ENCODE results near the gene TBXA2R.

DNA sequence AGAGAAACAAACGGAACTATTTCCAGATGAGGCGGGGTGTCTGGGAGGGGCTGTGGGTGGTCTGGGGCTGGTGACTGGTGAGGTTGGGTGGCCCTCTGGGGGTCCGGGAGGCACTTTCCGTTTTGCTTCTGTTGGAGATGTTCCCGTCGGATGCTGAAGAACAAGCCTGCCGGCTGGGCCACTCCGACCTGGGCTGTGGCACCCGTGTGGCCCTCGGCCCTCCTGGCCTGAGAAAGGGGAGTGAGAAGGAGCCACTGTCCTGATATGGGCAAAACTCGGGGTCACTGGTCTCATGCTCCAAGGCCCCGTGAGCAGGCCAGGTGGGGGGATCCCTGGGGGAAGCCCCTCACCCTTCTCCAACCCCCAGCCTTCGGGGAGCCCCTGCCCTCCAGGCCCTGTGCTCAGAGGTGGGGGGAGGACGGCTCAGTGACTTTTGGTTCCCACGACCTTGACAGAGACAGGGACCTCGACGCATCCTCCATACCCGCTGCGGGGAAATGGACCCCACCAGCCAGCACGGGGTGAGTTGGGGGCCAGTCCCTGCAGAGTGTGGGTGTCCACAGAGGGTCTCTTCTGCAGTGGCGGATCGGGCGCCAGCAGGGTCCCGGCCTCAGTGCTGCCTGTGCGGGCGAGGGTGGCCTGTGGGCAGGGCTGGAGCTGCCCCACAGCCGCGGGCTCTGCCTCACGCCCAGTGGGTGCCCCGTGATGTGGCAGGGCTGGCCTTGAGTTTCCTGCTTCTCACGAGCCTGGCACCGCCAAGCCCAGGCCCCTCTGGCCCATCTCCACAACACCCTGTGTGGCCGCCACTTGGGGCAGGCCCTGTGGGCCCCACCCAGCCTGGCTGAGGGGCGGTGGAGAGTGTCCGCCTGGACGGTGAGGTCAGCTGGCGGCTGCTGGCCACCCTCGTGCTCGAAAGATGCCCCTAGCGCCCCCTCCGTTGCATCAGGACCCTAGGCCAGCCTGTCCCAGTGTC is 4.4 kb upstream of the TBXA2R start:
- TF ChIP-seq POLR2AphosphoS5 (IDR thresholded peaks at IDR 0.05) = no peak
- TF ChIP-seq, protein P1, sequence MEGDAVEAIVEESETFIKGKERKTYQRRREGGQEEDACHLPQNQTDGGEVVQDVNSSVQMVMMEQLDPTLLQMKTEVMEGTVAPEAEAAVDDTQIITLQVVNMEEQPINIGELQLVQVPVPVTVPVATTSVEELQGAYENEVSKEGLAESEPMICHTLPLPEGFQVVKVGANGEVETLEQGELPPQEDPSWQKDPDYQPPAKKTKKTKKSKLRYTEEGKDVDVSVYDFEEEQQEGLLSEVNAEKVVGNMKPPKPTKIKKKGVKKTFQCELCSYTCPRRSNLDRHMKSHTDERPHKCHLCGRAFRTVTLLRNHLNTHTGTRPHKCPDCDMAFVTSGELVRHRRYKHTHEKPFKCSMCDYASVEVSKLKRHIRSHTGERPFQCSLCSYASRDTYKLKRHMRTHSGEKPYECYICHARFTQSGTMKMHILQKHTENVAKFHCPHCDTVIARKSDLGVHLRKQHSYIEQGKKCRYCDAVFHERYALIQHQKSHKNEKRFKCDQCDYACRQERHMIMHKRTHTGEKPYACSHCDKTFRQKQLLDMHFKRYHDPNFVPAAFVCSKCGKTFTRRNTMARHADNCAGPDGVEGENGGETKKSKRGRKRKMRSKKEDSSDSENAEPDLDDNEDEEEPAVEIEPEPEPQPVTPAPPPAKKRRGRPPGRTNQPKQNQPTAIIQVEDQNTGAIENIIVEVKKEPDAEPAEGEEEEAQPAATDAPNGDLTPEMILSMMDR (IDR thresholded peaks at IDR 0.05) = no peak

Data from gastroesophageal sphincter (tissue), 3 donors.